GM23338 (cell line): ENCODE results near the gene HADH. TPM values are rescaled to one million over a fixed set of nuclear protein-coding genes. Genes with fewer than 3 reads are reported as not detected.

Experiments
- ATAC-seq: fragments of 200-7000 bp; cut with Tn5 transposase; 3 replicates; pipeline ENCODE4 v1.9.1; 2020
- DNase-seq: peaks from one replicate; pipeline ENCODE4 v3.0.0-alpha.2; 2015; ENCODE audit warnings: low spot score
- H2AFZ ChIP-seq: fragments of 200-600 bp; sonication (generic); 2 replicates; pipeline ENCODE4 v1.8.0; 2016; ENCODE audit warnings: antibody characterized with exemption, mild to moderate bottlenecking, moderate library complexity
- H3F3A ChIP-seq: fragments of 200-600 bp; sonication (generic); replicated peaks from 2 replicates; pipeline ENCODE4 v1.8.0; 2017; ENCODE audit warnings: antibody characterized with exemption, mixed run types, low read depth
- H3K27ac ChIP-seq: fragments of 200-600 bp; sonication (generic); 2 replicates; pipeline ENCODE4 v1.6.1; 2016; ENCODE audit warnings: low read depth
- H3K27me3 ChIP-seq: fragments of 200-600 bp; sonication (generic); 2 replicates; pipeline ENCODE4 v1.8.0; 2016; ENCODE audit warnings: mild to moderate bottlenecking, mixed run types, moderate library complexity; ENCODE audit not compliant: insufficient read depth
- H3K36me3 ChIP-seq: fragments of 200-600 bp; sonication (generic); 2 replicates; pipeline ENCODE4 v1.8.0; 2016; ENCODE audit warnings: mild to moderate bottlenecking; ENCODE audit not compliant: insufficient read depth
- H3K4me1 ChIP-seq: fragments of 200-600 bp; sonication (generic); 2 replicates; pipeline ENCODE4 v1.8.0; 2016; ENCODE audit warnings: mild to moderate bottlenecking, moderate library complexity; ENCODE audit not compliant: insufficient read depth
- H3K4me2 ChIP-seq: fragments of 200-600 bp; sonication (generic); 2 replicates; pipeline ENCODE4 v1.7.1; 2017; ENCODE audit warnings: mixed run types
- H3K4me3 ChIP-seq: fragments of 200-600 bp; sonication (generic); 2 replicates; pipeline ENCODE4 v1.6.1; 2016; ENCODE audit warnings: mixed run types
- H3K79me2 ChIP-seq: fragments of 200-600 bp; sonication (generic); replicated peaks from 2 replicates; pipeline ENCODE4 v1.8.0; 2017; ENCODE audit warnings: mild to moderate bottlenecking; ENCODE audit not compliant: insufficient read depth
- H3K9me2 ChIP-seq: fragments of 200-600 bp; sonication (generic); 2 replicates; pipeline ENCODE4 v1.8.0; 2017; ENCODE audit not compliant: insufficient read depth
- H4K20me1 ChIP-seq: fragments of 200-600 bp; sonication (generic); replicated peaks from 2 replicates; pipeline ENCODE4 v1.8.0; 2017; ENCODE audit warnings: mild to moderate bottlenecking; ENCODE audit not compliant: insufficient read depth
- H3K27ac Mint-ChIP-seq: 2 replicates; pipeline ENCODE4 v1.8.0; 2020; ENCODE audit warnings: inconsistent platforms, mild to moderate bottlenecking, moderate library complexity, mixed read lengths
- H3K27me3 Mint-ChIP-seq: 3 replicates; pipeline ENCODE4 v1.8.0; 2022; ENCODE audit warnings: low read depth, mild to moderate bottlenecking, moderate library complexity, mixed read lengths, inconsistent platforms; ENCODE audit not compliant: insufficient read depth, poor library complexity
- H3K36me3 Mint-ChIP-seq: 3 replicates; pipeline ENCODE4 v1.8.0; 2021; ENCODE audit warnings: low read depth, mild to moderate bottlenecking, inconsistent platforms, moderate library complexity, mixed read lengths
- H3K4me1 Mint-ChIP-seq: 3 replicates; pipeline ENCODE4 v1.8.0; 2020; ENCODE audit warnings: mild to moderate bottlenecking, inconsistent platforms, mixed read lengths
- H3K4me3 Mint-ChIP-seq: 3 replicates; pipeline ENCODE4 v1.8.0; 2021; ENCODE audit warnings: moderate library complexity, mild to moderate bottlenecking, inconsistent platforms, mixed read lengths
- H3K9me3 Mint-ChIP-seq: 3 replicates; pipeline ENCODE4 v1.8.0; 2020; ENCODE audit warnings: moderate library complexity, mild to moderate bottlenecking, inconsistent platforms, mixed read lengths
- CREB1 ChIP-seq: fragments of 250-450 bp; sonication (Bioruptor Pico); IDR thresholded peaks from 2 replicates; pipeline ENCODE4 v1.5.0; 2020; ENCODE audit warnings: low read depth, mild to moderate bottlenecking, moderate library complexity
- CTCF ChIP-seq, 2 experiments: fragments of 200-600 bp in 1 of 2; sonication (generic) in 1 of 2; conservative IDR thresholded peaks; 2 replicates each; pipeline versions ENCODE4 v1.5.1 to v1.6.1; 2016 to 2017; ENCODE audit warnings: antibody characterized with exemption in 2 of 2, low read depth in 2 of 2, mild to moderate bottlenecking in 2 of 2, moderate library complexity in 1 of 2
- EZH2 ChIP-seq: fragments of 200-600 bp; sonication (generic); IDR thresholded peaks from one replicate; pipeline ENCODE4 v1.8.0; 2017; ENCODE audit warnings: antibody characterized with exemption, mild to moderate bottlenecking, low read depth; ENCODE audit not compliant: unreplicated experiment
- EZH2phosphoT487 ChIP-seq: fragments of 200-600 bp; sonication (generic); IDR thresholded peaks from one replicate; pipeline ENCODE4 v1.8.1; 2018; ENCODE audit warnings: antibody characterized with exemption; ENCODE audit not compliant: unreplicated experiment
- JUNB ChIP-seq: IDR thresholded peaks from one replicate; pipeline ENCODE4 v1.6.1; 2016; ENCODE audit warnings: antibody characterized with exemption; ENCODE audit not compliant: unreplicated experiment
- NANOG ChIP-seq: IDR thresholded peaks from 2 replicates; pipeline ENCODE4 v1.6.1; 2016; ENCODE audit warnings: antibody characterized with exemption, borderline replicate concordance
- POLR2AphosphoS5 ChIP-seq: IDR thresholded peaks from 2 replicates; pipeline ENCODE4 v1.6.1; 2016; ENCODE audit warnings: antibody characterized with exemption, low read depth
- polyA plus RNA-seq: library from polyadenylated mRNA; unstranded; fragments of >200 nt; fragmentation: Nextera tagmentation; extraction: Ambion mirVana; gene quantifications from 2 replicates; pipeline ENCODE4 v1.2.1, GENCODE V29; 2016
- total RNA-seq: library from RNA; depleted of rRNA; stranded (reverse); fragments of >200 nt; shearing (Covaris generic); gene quantifications from 2 replicates; pipeline ENCODE4 v1.2.3, GENCODE V29; 2014
- TF ChIP-seq, protein P1 (sequence below): fragments of 250-450 bp; sonication (Bioruptor Pico); IDR thresholded peaks from 2 replicates; pipeline ENCODE4 v1.5.0; 2020; ENCODE audit warnings: mild to moderate bottlenecking, moderate library complexity
- TF ChIP-seq, protein P2 (sequence below): IDR thresholded peaks from one replicate; pipeline ENCODE4 v1.6.1; 2018; ENCODE audit warnings: antibody characterized with exemption; ENCODE audit not compliant: unreplicated experiment

The HADH gene
- total and polyA plus RNA-seq, 2 experiments from 2014 or later, result 39.1 to 39.2 TPM

GRCh38 chr4:108054025-108054638 is 64.4 kb downstream of the HADH start:
- Histone ChIP-seq H3K36me3 (no peaks in the 10 kb centered on the region), H4K20me1 (no peaks in the 10 kb centered on the region), H3K27ac (no peak overlapping the region), H2AFZ (no peak overlapping the region), H3F3A (no peaks in the 10 kb centered on the region), H3K79me2 (no peaks in the 10 kb centered on the region), H3K4me3 (no peak overlapping the region), H3K27me3 (no peaks in the 10 kb centered on the region), H3K4me2 (no peak overlapping the region), H3K9me2 (0 out of 2 replicates have a peak, but pooled peaks cover 3% of the 10 kb centered on the region), H3K4me1 (peaks cover 11% of the 10 kb centered on the region; the same call in 1 of the 2 replicates)
- no peak for TF ChIP-seq CTCF (conservative IDR thresholded peaks at IDR 0.05; ENCODE audit: low read depth in 2 of 2)
- ATAC-seq, result no peak
- Mint-ChIP-seq H3K36me3 (no peaks in the 10 kb centered on the region), H3K27ac (no peak overlapping the region), H3K9me3 (no peaks in the 10 kb centered on the region), H3K4me3 (no peak overlapping the region), H3K27me3 (peaks cover 2% of the 10 kb centered on the region), H3K4me1 (peaks cover 14% of the 10 kb centered on the region)
- no peak for DNase-seq

GRCh38 chr4:108055787-108056186 is 66.1 kb downstream of the HADH start:
- H3K4me2 ChIP-seq, result no peak overlapping the region
- H2AFZ ChIP-seq, result no peak overlapping the region
- H3K4me3 ChIP-seq, result no peak overlapping the region
- H3K27ac ChIP-seq, result no peak overlapping the region
- no peaks in the 10 kb centered on the region for H3K36me3 ChIP-seq
- H3K79me2 ChIP-seq, result no peaks in the 10 kb centered on the region
- no peaks in the 10 kb centered on the region for H3K27me3 ChIP-seq
- no peak overlapping the region for H3K27ac Mint-ChIP-seq
- H3K4me1 Mint-ChIP-seq, result peaks cover 9% of the 10 kb centered on the region
- no peaks in the 10 kb centered on the region for H3K36me3 Mint-ChIP-seq
- H3K27me3 Mint-ChIP-seq, result peaks cover 2% of the 10 kb centered on the region
- H3K9me3 Mint-ChIP-seq, result no peaks in the 10 kb centered on the region
- no peak for DNase-seq
- H3K4me3 Mint-ChIP-seq, result no peak overlapping the region
- ATAC-seq, result no peak
- 0 out of 2 replicates have a peak, but pooled peaks cover 3% of the 10 kb centered on the region for H3K9me2 ChIP-seq
- peaks cover 3% of the 10 kb centered on the region; the same call in 1 of the 2 replicates for H3K4me1 ChIP-seq
- H4K20me1 ChIP-seq, result no peaks in the 10 kb centered on the region
- H3F3A ChIP-seq, result no peaks in the 10 kb centered on the region
- no peak for TF ChIP-seq EZH2
- no peak for TF ChIP-seq CREB1 (CRISPR knock-in tag)
- no peak for TF ChIP-seq NANOG
- no peak for TF ChIP-seq EZH2phosphoT487
- no peak for TF ChIP-seq POLR2AphosphoS5
- TF ChIP-seq, protein P1, sequence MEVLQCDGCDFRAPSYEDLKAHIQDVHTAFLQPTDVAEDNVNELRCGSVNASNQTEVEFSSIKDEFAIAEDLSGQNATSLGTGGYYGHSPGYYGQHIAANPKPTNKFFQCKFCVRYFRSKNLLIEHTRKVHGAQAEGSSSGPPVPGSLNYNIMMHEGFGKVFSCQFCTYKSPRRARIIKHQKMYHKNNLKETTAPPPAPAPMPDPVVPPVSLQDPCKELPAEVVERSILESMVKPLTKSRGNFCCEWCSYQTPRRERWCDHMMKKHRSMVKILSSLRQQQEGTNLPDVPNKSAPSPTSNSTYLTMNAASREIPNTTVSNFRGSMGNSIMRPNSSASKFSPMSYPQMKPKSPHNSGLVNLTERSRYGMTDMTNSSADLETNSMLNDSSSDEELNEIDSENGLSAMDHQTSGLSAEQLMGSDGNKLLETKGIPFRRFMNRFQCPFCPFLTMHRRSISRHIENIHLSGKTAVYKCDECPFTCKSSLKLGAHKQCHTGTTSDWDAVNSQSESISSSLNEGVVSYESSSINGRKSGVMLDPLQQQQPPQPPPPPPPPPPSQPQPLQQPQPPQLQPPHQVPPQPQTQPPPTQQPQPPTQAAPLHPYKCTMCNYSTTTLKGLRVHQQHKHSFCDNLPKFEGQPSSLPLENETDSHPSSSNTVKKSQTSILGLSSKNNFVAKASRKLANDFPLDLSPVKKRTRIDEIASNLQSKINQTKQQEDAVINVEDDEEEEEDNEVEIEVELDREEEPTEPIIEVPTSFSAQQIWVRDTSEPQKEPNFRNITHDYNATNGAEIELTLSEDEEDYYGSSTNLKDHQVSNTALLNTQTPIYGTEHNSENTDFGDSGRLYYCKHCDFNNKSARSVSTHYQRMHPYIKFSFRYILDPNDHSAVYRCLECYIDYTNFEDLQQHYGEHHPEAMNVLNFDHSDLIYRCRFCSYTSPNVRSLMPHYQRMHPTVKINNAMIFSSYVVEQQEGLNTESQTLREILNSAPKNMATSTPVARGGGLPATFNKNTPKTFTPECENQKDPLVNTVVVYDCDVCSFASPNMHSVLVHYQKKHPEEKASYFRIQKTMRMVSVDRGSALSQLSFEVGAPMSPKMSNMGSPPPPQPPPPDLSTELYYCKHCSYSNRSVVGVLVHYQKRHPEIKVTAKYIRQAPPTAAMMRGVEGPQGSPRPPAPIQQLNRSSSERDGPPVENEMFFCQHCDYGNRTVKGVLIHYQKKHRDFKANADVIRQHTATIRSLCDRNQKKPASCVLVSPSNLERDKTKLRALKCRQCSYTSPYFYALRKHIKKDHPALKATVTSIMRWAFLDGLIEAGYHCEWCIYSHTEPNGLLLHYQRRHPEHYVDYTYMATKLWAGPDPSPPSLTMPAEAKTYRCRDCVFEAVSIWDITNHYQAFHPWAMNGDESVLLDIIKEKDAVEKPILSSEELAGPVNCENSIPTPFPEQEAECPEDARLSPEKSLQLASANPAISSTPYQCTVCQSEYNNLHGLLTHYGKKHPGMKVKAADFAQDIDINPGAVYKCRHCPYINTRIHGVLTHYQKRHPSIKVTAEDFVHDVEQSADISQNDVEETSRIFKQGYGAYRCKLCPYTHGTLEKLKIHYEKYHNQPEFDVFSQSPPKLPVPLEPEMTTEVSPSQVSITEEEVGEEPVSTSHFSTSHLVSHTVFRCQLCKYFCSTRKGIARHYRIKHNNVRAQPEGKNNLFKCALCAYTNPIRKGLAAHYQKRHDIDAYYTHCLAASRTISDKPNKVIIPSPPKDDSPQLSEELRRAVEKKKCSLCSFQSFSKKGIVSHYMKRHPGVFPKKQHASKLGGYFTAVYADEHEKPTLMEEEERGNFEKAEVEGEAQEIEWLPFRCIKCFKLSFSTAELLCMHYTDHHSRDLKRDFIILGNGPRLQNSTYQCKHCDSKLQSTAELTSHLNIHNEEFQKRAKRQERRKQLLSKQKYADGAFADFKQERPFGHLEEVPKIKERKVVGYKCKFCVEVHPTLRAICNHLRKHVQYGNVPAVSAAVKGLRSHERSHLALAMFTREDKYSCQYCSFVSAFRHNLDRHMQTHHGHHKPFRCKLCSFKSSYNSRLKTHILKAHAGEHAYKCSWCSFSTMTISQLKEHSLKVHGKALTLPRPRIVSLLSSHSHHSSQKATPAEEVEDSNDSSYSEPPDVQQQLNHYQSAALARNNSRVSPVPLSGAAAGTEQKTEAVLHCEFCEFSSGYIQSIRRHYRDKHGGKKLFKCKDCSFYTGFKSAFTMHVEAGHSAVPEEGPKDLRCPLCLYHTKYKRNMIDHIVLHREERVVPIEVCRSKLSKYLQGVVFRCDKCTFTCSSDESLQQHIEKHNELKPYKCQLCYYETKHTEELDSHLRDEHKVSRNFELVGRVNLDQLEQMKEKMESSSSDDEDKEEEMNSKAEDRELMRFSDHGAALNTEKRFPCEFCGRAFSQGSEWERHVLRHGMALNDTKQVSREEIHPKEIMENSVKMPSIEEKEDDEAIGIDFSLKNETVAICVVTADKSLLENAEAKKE, result no peak
- no peak for TF ChIP-seq JUNB
- TF ChIP-seq, protein P2, sequence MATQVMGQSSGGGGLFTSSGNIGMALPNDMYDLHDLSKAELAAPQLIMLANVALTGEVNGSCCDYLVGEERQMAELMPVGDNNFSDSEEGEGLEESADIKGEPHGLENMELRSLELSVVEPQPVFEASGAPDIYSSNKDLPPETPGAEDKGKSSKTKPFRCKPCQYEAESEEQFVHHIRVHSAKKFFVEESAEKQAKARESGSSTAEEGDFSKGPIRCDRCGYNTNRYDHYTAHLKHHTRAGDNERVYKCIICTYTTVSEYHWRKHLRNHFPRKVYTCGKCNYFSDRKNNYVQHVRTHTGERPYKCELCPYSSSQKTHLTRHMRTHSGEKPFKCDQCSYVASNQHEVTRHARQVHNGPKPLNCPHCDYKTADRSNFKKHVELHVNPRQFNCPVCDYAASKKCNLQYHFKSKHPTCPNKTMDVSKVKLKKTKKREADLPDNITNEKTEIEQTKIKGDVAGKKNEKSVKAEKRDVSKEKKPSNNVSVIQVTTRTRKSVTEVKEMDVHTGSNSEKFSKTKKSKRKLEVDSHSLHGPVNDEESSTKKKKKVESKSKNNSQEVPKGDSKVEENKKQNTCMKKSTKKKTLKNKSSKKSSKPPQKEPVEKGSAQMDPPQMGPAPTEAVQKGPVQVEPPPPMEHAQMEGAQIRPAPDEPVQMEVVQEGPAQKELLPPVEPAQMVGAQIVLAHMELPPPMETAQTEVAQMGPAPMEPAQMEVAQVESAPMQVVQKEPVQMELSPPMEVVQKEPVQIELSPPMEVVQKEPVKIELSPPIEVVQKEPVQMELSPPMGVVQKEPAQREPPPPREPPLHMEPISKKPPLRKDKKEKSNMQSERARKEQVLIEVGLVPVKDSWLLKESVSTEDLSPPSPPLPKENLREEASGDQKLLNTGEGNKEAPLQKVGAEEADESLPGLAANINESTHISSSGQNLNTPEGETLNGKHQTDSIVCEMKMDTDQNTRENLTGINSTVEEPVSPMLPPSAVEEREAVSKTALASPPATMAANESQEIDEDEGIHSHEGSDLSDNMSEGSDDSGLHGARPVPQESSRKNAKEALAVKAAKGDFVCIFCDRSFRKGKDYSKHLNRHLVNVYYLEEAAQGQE, result no peak
